Left lobe of liver (tissue), 2 donors: ENCODE data around the gene IER3. TPM values are rescaled to one million over a fixed set of nuclear protein-coding genes. Genes with fewer than 3 reads are reported as not detected.
A peak's percentile ranks its signal among the peaks of the same experiment; 100 is the strongest.
"Not testable (repeated sequence)": the region's sequence is repeated elsewhere in the genome, so short reads cannot be mapped to it uniquely, and the experiment has no call there.

Experiments
- ATAC-seq: fragments of 200-7000 bp; cut with Tn5 transposase; one replicate; pipeline ENCODE4 v1.9.1; 2020; ENCODE audit warnings: mild to moderate bottlenecking, moderate library complexity
- DNase-seq: peaks from one replicate; pipeline ENCODE4 v3.0.0-alpha.2; 2020; ENCODE audit warnings: low spot score
- total RNA-seq: library from RNA; stranded (reverse); gene quantifications from one replicate; pipeline ENCODE4 v1.2.1, GENCODE V29; 2021
- donor health status: DM: no; HTN: no; CAD: no; lungs with moderate emphysema.
- donor health status: DM: no; HTN: yes; CAD: no.

The IER3 gene
- total RNA-seq, 1 donor from 2014 or later: 5.8 TPM

DNA sequence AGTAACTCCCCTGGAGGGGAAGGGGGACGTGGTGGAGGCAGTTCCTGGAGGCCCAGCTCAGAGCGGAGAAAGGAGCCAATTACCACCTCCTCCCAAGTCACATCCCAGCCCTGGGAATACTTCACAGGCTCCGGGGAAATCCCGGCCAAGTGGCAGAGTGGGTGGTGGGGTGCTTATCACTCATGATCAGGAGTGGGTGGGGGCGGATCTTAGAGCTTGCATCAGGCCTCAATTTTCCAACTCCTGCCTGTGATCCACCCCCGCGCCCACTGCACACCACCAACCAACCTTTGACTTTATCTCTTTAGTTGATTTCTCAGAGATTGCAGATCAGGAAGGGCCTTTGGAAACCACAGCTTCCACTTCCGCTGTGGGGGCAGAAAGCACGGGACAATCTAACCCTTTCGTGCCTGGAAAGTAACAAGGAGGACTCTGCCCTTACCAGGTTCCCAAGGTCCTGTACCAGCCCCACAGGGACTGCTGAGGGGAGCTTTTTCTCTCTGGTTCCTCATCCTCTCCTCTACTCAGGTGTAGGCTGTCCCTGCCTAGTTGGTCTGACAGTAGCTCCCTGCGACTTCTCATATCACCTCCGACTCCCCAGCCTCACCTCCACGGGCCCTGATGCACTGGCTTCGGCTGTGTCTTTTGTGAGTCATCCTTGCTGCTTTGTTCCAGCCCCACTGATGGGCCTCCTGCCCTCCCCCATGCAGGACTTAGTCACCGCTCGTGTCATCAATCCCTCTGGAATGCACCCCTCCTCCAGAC is 24.9 kb upstream of the IER3 start:
- ATAC-seq: no peak
- DNase-seq: no peak

GRCh38 chr6:30768634-30769087 is 24.3 kb upstream of the IER3 start:
- DNase-seq: no peak
- ATAC-seq: no peak

- DNase-seq (no peak), ATAC-seq (no peak)
Observed at GRCh38 chr6:30767944-30768301, 23.6 kb upstream of the IER3 start.

DNA sequence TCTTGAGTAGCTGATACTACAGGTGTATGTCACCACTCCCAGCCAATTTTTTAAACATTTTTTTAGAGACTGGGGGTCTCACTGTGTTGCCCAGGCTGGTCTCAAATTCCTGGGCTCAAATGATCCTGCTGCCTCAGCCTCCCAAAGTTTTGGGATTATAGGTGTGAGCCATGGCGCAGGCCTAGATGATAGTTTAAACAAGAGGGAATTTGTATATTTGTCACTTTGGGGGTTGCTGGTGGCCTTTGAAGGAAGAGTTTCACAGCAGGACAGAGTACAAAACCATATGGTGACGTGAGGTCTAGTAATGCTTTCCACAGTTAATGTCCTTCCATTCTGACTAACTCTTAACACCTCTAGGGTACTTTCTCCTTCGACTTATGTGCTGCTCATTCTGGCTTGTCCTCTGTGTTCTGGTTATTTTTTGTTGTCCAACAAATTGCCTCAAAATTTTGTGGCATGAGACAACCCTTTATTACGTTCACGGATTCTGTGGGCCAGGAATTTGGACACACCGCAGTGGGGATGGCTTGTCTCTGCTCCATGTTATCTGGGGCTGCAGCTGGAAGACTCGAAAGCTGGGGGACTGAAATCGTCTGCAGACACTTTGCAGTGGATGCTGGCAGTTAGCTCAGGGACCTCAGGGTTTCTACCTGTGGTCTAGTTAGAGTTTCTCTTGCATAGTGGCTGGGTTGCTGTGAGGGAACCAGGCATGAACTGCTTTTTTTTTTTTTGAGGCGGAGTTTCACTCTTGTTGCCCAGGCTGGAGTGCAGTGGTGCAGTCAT is 23.0 kb upstream of the IER3 start:
- no peak for DNase-seq

DNA sequence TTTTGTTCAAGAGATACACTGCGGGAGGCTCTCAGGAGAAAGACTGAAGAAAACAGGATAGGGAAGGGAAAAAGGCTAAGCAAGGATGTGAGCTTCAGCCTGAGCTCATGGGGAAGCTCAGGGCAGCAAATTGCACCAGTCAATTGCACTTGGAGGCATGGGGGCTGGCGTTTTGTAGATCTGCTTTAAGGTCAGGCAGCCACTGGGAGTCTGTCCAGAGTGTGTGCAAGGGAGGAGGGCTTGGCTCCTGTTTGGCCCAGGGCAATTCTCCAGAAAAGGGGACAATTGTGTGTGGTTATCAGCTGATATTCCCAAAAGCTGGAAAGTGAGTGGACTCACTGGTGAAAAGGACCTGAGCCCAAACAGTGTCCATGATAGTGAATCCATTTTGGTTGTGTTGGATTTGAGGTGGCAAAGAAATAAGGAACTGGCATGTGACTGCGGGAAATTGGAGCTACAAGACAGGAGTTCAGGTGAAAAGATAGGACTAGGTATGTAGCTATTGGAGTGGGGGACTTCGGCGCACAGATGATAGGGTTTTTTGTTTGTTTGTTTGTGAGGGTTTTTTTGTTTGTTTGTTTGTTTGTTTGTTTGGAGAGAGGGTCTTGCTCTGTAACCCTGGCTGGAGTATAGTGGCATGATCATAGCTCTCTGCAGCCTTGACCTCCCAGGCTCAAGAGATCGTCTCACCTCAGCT is 22.3 kb upstream of the IER3 start:
- peak; percentile 75 for ATAC-seq
- DNase-seq: peak; percentile 84

More for the DNA sequence above, 23.0 kb upstream of the IER3 start:
- ATAC-seq: no peak

- ATAC-seq, DNase-seq: not testable (repeated sequence)
Observed at GRCh38 chr6:30765495-30765894, 21.1 kb upstream of the IER3 start.

GRCh38 chr6:30764490-30765043 is 20.2 kb upstream of the IER3 start:
- not testable (repeated sequence) for ATAC-seq, DNase-seq

- DNase-seq: peak; percentile 74
- ATAC-seq: peak; percentile 80
Observed at GRCh38 chr6:30763618-30764489, 19.5 kb upstream of the IER3 start.

DNA sequence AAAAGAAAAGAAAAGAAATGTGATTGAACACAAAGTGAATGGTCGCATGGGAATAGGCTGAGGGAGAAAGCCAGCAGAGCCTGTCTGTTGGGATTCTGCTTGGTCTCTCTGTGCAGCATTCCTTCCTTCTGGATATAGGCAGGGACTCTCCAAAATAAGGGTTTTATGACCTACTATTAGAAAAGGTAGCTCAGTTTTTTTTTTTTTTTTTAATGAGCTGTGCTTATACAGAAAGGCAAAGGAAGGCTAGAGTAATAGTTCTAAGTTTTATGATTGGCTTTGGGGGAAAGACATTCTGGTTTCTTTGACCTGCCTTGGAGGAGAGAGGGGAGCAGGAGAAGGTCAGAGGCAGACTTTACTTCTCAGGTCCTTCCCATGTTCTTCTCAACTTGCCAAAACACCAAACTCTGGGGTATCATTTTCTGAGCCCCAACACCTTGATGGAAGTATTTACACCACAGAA is 18.8 kb upstream of the IER3 start:
- ATAC-seq (peak; percentile 3), DNase-seq (no peak)

GRCh38 chr6:30761791-30762429 is 17.6 kb upstream of the IER3 start:
- no peak for ATAC-seq
- no peak for DNase-seq

GRCh38 chr6:30760549-30760948 is 16.2 kb upstream of the IER3 start:
- DNase-seq (no peak), ATAC-seq (no peak)

GRCh38 chr6:30759575-30760239 is 15.4 kb upstream of the IER3 start:
- DNase-seq (no peak), ATAC-seq (no peak)

DNA sequence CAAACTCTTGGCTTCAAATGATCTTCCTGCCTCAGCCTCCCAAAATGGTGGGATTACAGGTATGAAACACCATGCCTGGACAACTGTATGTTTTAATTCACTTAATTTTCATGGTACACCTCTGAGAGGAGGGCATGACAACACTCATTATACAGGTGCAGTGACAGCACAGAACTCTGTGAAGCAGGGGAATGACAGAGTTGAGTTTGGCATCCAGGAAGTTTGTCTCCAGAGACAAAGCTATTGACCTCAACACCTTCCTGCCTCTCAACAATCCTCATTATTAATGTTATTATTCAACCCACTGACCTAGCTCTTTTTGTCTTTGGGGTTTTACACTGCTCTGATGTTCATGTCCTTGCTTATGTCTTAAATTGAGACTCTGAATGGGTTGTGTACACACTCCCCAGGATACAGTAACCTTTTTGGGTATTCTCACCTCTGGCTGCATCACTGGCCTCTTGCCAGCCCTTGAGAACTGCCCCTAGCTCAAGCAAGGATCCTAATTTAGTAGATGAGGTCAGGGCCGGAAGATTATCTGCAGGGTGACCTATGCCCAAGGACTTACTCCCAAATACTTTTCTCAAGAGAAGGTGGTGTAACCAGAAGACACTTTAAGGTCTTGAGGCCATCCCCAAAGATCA is 13.0 kb upstream of the IER3 start:
- ATAC-seq (no peak), DNase-seq (no peak)

DNA sequence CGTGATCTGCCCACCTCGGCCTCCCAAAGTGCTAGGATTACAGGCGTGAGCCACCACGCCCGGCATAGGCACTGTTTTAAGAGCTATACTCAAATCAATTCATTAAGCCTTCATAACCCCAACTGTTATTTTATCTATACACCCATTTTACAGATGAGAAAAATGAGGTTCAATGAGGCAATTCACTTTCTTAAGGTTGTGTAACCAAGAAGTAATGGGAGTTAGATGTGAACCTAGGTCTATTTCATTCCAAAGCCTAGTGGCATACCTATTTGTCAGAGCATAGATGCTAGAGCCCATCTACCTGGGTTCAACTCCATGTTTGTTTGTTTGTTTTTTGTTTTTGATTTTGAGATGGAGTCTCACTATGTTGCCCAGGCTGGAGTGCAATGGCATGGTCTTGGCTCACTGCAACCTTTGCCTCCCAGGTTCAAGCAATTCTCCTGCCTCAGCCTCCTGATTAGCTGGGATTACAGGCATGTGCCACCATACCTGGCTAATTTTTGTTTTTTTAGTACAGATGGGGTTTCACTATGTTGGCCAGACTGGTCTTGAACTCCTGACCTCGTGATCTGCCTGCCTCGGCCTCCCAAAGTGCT is 12.2 kb upstream of the IER3 start:
- ATAC-seq, DNase-seq: not testable (repeated sequence)

GRCh38 chr6:30754631-30755030 is 10.3 kb upstream of the IER3 start:
- ATAC-seq (no peak), DNase-seq (no peak)

DNA sequence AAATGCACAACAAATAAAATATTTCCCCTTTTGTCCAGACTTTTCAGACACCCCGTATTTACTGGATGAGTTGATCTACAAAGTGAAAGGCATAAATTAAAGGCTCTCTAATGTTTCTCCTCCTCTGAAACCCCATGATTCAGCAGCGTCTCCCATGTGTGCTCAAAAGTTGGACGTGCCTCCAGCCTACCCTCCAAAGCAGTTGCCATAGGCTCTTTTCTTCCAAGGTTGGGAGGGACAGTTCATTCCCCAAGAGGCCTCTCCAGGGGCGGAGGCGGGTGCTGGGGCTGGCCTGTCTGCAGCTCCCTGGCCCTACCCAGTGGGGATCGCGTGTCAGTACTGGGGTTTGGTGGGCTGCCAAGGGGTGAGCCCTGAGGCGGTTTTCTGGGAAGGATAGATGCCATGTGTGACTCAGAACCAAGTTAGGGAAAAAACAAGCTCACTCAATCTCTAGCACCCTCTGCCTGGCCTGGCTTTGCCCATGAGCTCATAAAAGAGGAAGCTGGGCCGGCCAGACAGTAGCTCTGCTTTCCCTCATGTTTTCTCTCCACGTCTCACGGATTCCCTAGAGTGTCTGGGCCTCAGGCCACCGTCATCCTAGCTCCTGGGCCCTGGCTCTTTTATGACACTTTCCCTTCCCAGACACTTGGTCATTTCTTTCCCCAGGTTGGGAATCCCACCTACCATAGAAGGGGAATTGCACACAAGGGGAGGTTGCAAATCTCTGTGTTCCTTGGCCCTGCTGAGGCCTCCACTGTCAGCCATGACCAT is 8.0 kb upstream of the IER3 start:
- DNase-seq (peak; percentile 50), ATAC-seq (peak; percentile 16)

DNA sequence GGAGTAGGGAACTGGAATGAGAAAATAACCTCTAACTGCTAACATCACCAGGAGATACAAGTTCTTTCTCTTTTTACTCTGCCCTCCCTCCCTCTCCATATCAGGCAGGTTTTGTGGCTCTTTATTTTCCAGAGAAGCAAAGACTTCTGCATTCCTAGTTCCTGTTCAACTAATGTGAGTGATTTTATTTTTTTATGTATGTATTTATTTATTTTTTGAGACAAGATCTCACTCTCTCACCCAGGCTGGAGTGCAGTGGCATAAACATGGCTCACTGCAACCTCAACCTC is 6.0 kb upstream of the IER3 start:
- ATAC-seq: peak; percentile 64

More for the DNA sequence above, 6.0 kb upstream of the IER3 start:
- DNase-seq: no peak
